AG08395 (cell line): Measurements from ENCODE around the gene PLIN1.

Experiments used
- DNase-seq: peaks from one replicate; pipeline ENCODE4 v3.0.0; 2012; ENCODE audit warnings: mixed read lengths, low spot score

The PLIN1 gene

GRCh38 chr15:89654301-89654761, 24.8 kb downstream of the PLIN1 start:
- peak; percentile 82 for DNase-seq

- DNase-seq, result no peak
These were observed 25.6 kb downstream of the PLIN1 start for GRCh38 chr15:89653578-89653977.

- no peak for DNase-seq
These were observed 26.5 kb downstream of the PLIN1 start for GRCh38 chr15:89652666-89653065.

- DNase-seq, result no peak
These were observed 27.0 kb downstream of the PLIN1 start for GRCh38 chr15:89652131-89652530.

GRCh38 chr15:89649716-89650115, 29.5 kb downstream of the PLIN1 start:
- no peak for DNase-seq

- DNase-seq, result no peak
These were observed 30.0 kb downstream of the PLIN1 start for GRCh38 chr15:89649013-89649625.

- DNase-seq, result no peak
These were observed 30.8 kb downstream of the PLIN1 start for GRCh38 chr15:89648106-89649012.

- peak; percentile 89 for DNase-seq
These were observed 31.8 kb downstream of the PLIN1 start for GRCh38 chr15:89647191-89647851.

- DNase-seq, result no peak
These were observed 32.6 kb downstream of the PLIN1 start for GRCh38 chr15:89646416-89647141.

GRCh38 chr15:89645680-89646079, 33.5 kb downstream of the PLIN1 start:
- DNase-seq, result no peak

GRCh38 chr15:89642106-89642505, 37.1 kb downstream of the PLIN1 start:
- DNase-seq, result no peak

GRCh38 chr15:89641053-89641452, 38.1 kb downstream of the PLIN1 start:
- no peak for DNase-seq

- no peak for DNase-seq
These were observed 38.9 kb downstream of the PLIN1 start for GRCh38 chr15:89640245-89640644.

GRCh38 chr15:89633585-89633984, 45.6 kb downstream of the PLIN1 start:
- no peak for DNase-seq

- DNase-seq, result no peak
These were observed 46.4 kb downstream of the PLIN1 start for GRCh38 chr15:89632563-89633430.

- DNase-seq, result no peak
These were observed 47.3 kb downstream of the PLIN1 start for GRCh38 chr15:89631902-89632264.

GRCh38 chr15:89630974-89631901, 47.9 kb downstream of the PLIN1 start:
- DNase-seq, result no peak

- no peak for DNase-seq
These were observed 48.9 kb downstream of the PLIN1 start for GRCh38 chr15:89630260-89630659.

- no peak for DNase-seq
These were observed 49.3 kb downstream of the PLIN1 start for GRCh38 chr15:89629829-89630228.
